ENCODE data around the gene LONRF3.

LONRF3 gene

DNA sequence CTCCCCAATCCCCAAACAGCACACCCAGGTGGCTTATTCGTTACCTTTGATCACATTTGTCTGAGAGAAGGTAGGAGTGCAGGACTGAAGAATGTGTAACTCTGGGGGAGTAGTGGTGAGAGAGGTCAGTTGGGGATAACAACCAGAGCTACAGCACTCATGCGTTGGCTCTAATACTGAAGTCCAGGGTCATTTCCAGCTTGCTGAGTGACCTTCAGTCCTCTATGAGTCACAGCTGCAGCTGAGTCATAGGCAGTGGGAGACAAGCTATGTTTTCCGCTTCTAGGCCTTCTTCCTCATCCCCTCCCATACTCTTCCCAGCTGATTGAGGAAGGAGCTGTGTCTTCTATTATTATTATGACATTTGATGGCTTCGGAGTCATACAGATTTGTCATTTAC is 66.8 kb downstream of the LONRF3 start:
- no peak for DNase-seq

DNA sequence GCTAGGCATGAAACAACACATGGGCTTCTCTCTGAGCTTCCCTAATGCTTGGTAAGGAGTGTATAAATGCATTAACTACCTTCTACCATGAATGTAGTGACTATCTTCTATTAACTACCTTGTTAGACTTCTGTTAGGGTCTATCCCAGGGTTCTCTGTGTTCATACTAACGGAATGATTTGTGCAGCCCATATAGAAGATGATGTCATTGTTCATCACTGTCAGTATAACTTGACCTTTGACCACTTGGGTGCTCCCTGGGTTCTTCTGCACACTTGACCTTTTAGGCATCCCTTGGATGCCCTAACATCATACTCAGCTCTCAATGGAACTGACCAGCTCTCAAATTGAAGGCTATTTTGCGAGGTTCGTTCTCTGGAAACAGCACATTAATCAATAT is 67.6 kb downstream of the LONRF3 start:
- DNase-seq, result no peak

GRCh38 chrX:119042996-119043395 is 68.6 kb downstream of the LONRF3 start:
- no peak for DNase-seq

- DNase-seq, result no peak
These were observed 71.5 kb downstream of the LONRF3 start for GRCh38 chrX:119045884-119046283.

DNA sequence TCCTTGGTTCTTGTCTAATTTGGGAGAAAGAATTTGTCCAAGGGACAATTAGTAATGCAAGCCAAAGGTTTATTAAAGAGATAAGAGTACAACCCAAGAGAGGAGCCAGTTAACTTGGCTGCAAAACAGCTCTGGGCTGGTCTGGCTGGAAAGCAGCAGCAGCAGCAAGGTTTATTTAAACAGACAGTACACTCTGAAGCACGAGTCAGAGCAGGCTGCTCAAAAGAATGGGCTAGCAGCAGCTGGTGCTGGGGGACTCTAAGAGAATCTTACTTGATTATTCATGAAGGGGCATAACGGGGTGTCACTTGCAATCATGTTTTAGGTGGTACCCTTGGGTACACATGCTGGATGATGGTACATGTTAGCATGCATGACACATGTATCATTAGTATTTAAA is 81.3 kb downstream of the LONRF3 start:
- no peak for DNase-seq

- no peak for DNase-seq
These were observed 88.4 kb downstream of the LONRF3 start for GRCh38 chrX:119062750-119063374.

GRCh38 chrX:119063428-119063827 is 89.0 kb downstream of the LONRF3 start:
- DNase-seq, result no peak

DNA sequence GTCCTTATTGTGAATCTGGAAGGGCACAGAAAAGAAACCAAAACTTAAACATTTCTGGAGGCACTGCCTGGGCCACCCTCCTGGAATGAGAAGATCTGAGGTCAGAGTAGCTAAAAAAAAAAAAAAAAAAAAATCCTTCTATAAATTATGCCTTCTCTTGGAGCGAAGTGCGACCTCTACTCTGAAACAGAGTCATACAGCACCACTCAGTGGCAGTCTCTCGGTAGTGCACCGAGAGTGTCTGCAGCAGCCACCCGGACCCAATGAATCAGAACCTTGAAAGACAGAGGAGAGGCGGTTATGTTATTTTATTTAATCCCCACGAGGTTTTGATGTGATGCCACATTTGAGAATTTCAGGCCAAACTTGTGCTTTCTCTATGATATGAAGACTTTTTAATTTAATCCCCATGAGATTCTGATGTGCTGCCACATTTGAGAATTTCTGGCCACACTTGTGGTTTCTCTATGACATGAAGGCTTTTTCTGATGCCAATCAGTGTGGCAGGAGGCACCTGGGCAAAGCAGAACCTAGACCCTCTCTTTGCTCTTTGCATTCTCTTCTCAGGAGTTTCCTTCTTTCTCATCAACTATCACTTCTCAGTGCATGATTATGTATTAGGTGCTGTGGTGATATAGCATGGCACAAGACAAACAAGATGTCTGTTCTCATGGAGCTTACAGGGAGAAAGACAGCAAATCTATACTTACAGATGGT is 92.8 kb downstream of the LONRF3 start:
- DNase-seq, result peak in 1 of 2 experiments; percentile 21
